Heart left ventricle (tissue), 16 donors: ENCODE measurements around the gene STARD8. TPM values are rescaled to one million over a fixed set of nuclear protein-coding genes. Genes with fewer than 3 reads are reported as not detected.

Experiments used
- ATAC-seq, 4 donors: fragments of 200-7000 bp; cut with Tn5 transposase; one replicate each; pipeline ENCODE4 v1.9.1; 2020 to 2022; ENCODE audit warnings: moderate library complexity in 4 of 4, mild to moderate bottlenecking in 3 of 4, moderate number of reproducible peaks in 1 of 4
- DNase-seq, 5 donors: peaks; one replicate each; pipeline ENCODE4 v3.0.0-alpha.2; 2020
- H3K27ac ChIP-seq, 12 donors: fragments of 200-600 bp; sonication (generic) in 4 of 12; one replicate each; pipeline versions ENCODE4 v1.5.0 to v1.8.0; 2016 to 2022; ENCODE audit warnings: mild to moderate bottlenecking in 2 of 12
- H3K27me3 ChIP-seq, 9 donors: fragments of 200-600 bp; sonication (generic) in 2 of 9; one replicate each; pipeline versions ENCODE4 v1.5.1 to v1.8.0; 2016 to 2022; ENCODE audit warnings: mild to moderate bottlenecking in 3 of 9
- H3K36me3 ChIP-seq, 9 donors: fragments of 200-600 bp; sonication (generic) in 2 of 9; one replicate each; pipeline versions ENCODE4 v1.5.0 to v1.8.0; 2018 to 2022; ENCODE audit warnings: mild to moderate bottlenecking in 2 of 9
- H3K4me1 ChIP-seq, 12 donors: fragments of 200-600 bp; sonication (generic) in 4 of 12; one replicate each; pipeline versions ENCODE4 v1.5.0 to v1.8.0; 2016 to 2022; ENCODE audit warnings: mild to moderate bottlenecking in 3 of 12
- H3K4me3 ChIP-seq, 12 donors: fragments of 200-600 bp; sonication (generic) in 4 of 12; one replicate each; pipeline versions ENCODE4 v1.5.0 to v1.8.0; 2017 to 2022; ENCODE audit warnings: mild to moderate bottlenecking in 9 of 12, moderate library complexity in 4 of 12
- H3K9me3 ChIP-seq, 12 donors: fragments of 200-600 bp; sonication (generic) in 4 of 12; one replicate each; pipeline versions ENCODE4 v1.5.0 to v1.8.0; 2016 to 2022; ENCODE audit warnings: mild to moderate bottlenecking in 1 of 12
- CTCF ChIP-seq, 12 donors: fragments of 200-600 bp; sonication (generic) in 4 of 12; IDR thresholded peaks; one replicate each; pipeline versions ENCODE4 v1.5.0 to v1.8.0; 2018 to 2022; ENCODE audit warnings: antibody characterized with exemption in 12 of 12, mild to moderate bottlenecking in 5 of 12
- POLR2A ChIP-seq, 2 donors: fragments of 450-650 bp; IDR thresholded peaks; one replicate each; pipeline ENCODE4 v1.6.1; 2017; ENCODE audit warnings: antibody characterized with exemption in 2 of 2, mild to moderate bottlenecking in 2 of 2, moderate library complexity in 2 of 2
- WGBS, 4 donors: extraction: QIAGEN DNeasy Blood & Tissue Kit in 2 of 4; methylation state at CpG; one replicate each; pipeline versions ENCODE4 v1.1.5 to v1.1.7; 2013 to 2018; 5-methylcytosine and 5-hydroxymethylcytosine counted together
- intact Hi-C, 10 donors: fragments of 100-400 bp; cut with DNase I; formaldehyde crosslinking; loops; one replicate each; pipeline versions ENCODE4 v1.11.1 to v1.14.2; 2022
- polyA plus RNA-seq, 2 donors: library from polyadenylated mRNA; stranded (reverse); fragments of 200-250 nt; gene quantifications; one replicate each; pipeline ENCODE4 v1.2.3, GENCODE V29; 2013
- total RNA-seq, 9 donors: library from RNA; depleted of rRNA in 2 of 9; stranded (reverse); fragments of >200 nt in 2 of 9; fragmentation: NEBNext Ultra II Directional in 3 of 9; extraction: Animal tissue kit (Norgen Biotek cat#: 25700) in 3 of 9; gene quantifications; one replicate each; pipeline versions ENCODE4 v1.1.0 to v1.2.4, GENCODE V29; 2016 to 2023
- donor health status: ischemic (EF 13 %, LVEDD 7.1; RV severe dilation, severe dysfunction).
- donor health status: healthy with polysubstance abuse.
- donor health status: DM: no; HTN: yes; CAD: no.
- donor health status: DM: no; HTN: no; CAD: no.
- donor health status: ischemic (EF 25% LVEDD 6.9; RV normal size, moderate dysfunction).
- donor health status: ischemic (EF 25% LVEDD 5.7; RV mildly dilated, moderate dysfunction).
- donor health status: healthy.
- donor health status: DM: yes; HTN: yes; CAD: no.
- donor health status: ischemic (EF 35%, LVEDD 5.7; RV mildly dilated, moderate dysfunction).
- donor health status: nonischemic (EF 11% LVEDD 7.7; RV severe dilation, severe dysfunction).
- donor health status: DM: yes; HTN: yes; CAD: no.
- donor health status: PGD.
- donor health status: ischemic (EF 29% LVEDD 5.4; RV normal size, mild dysfunction).
- donor health status: nonischemic (EF 23%, LVEDD 6.1; RV moderate dilation, normal function).

Gene STARD8
- total and polyA plus RNA-seq, 11 donors = 4.2 to 17.5 (median 7.1) TPM

- intact Hi-C loops = loop anchor here in 1 of 10 donors (10.0 kb wide), 1 partner anchor 131 kb away; no protein-coding TSS in a partner anchor
- Histone ChIP-seq H3K36me3 (peaks cover 0 to 39% (median 18%) of the 10 kb centered on the region in 9 donors), H3K27ac (no peak overlapping the region), H3K9me3 (no peaks in the 10 kb centered on the region), H3K4me1 (no peaks in the 10 kb centered on the region), H3K4me3 (no peak overlapping the region), H3K27me3 (peaks cover 0 to 9% (median 0%) of the 10 kb centered on the region in 9 donors)
- 56 to 93% (median 87%) methylated on average over 3 to 4 of the region's 4 CpGs for WGBS, 4 donors
- no peak for TF ChIP-seq POLR2A (IDR thresholded peaks at IDR 0.05)
- TF ChIP-seq CTCF (IDR thresholded peaks at IDR 0.05) = no peak
- ATAC-seq = no peak
- no peak for DNase-seq
These were observed 78.4 kb downstream of the STARD8 start for GRCh38 chrX:68725756-68726365.

- peaks cover 0 to 14% (median 0%) of the 10 kb centered on the region in 9 donors for H3K27me3 ChIP-seq
- 81 to 93% (median 88%) methylated on average over 7 of the region's 7 CpGs for WGBS, 4 donors
- TF ChIP-seq POLR2A (IDR thresholded peaks at IDR 0.05) = no peak
- no peak for TF ChIP-seq CTCF (IDR thresholded peaks at IDR 0.05)
- ATAC-seq (no peak), DNase-seq (no peak)
- H3K4me1 ChIP-seq = no peaks in the 10 kb centered on the region
- peaks cover 0 to 34% (median 15%) of the 10 kb centered on the region in 9 donors for H3K36me3 ChIP-seq
- no peak overlapping the region for H3K27ac ChIP-seq
- no peaks in the 10 kb centered on the region for H3K9me3 ChIP-seq
- intact Hi-C loops = loop anchor here in 1 of 10 donors (10.0 kb wide), 1 partner anchor 132 kb away; no protein-coding TSS in a partner anchor
- H3K4me3 ChIP-seq = no peak overlapping the region
These were observed 78.9 kb downstream of the STARD8 start for GRCh38 chrX:68726366-68726765.

GRCh38 chrX:68727696-68728095, 80.2 kb downstream of the STARD8 start:
- H3K4me1 ChIP-seq = no peaks in the 10 kb centered on the region
- H3K36me3 ChIP-seq = peaks cover 0 to 21% (median 3%) of the 10 kb centered on the region in 9 donors
- no peak for ATAC-seq
- no peak for DNase-seq
- no peak for TF ChIP-seq POLR2A (IDR thresholded peaks at IDR 0.05)
- TF ChIP-seq CTCF (IDR thresholded peaks at IDR 0.05) = no peak
- H3K4me3 ChIP-seq = no peak overlapping the region
- H3K27me3 ChIP-seq = peaks cover 0 to 20% (median 0%) of the 10 kb centered on the region in 9 donors
- H3K27ac ChIP-seq = no peak overlapping the region
- WGBS, 4 donors = 61 to 99% (median 89%) methylated on average over 4 of the region's 4 CpGs
- intact Hi-C loops = loop anchor here in 1 of 10 donors (10.0 kb wide), 1 partner anchor 133 kb away; no protein-coding TSS in a partner anchor
- H3K9me3 ChIP-seq = no peaks in the 10 kb centered on the region

GRCh38 chrX:68728186-68728585, 80.7 kb downstream of the STARD8 start:
- no peaks in the 10 kb centered on the region for H3K9me3 ChIP-seq
- H3K27me3 ChIP-seq = peaks cover 0 to 20% (median 0%) of the 10 kb centered on the region in 9 donors
- peaks cover 0 to 17% (median 0%) of the 10 kb centered on the region in 9 donors for H3K36me3 ChIP-seq
- H3K4me3 ChIP-seq = no peak overlapping the region
- DNase-seq (no peak), ATAC-seq (no peak)
- intact Hi-C loops = loop anchor here in 1 of 10 donors (10.0 kb wide), 1 partner anchor 133 kb away; no protein-coding TSS in a partner anchor
- TF ChIP-seq CTCF (IDR thresholded peaks at IDR 0.05) (no peak), POLR2A (IDR thresholded peaks at IDR 0.05) (no peak)
- WGBS, 4 donors = 85 to 95% (median 90%) methylated on average over 4 to 5 of the region's 5 CpGs
- no peak overlapping the region for H3K27ac ChIP-seq
- no peaks in the 10 kb centered on the region for H3K4me1 ChIP-seq
